Measurements from ENCODE around the gene PAX7. TPM values are rescaled to one million over a fixed set of nuclear protein-coding genes. Genes with fewer than 3 reads are reported as not detected.

The PAX7 gene
- total RNA-seq, 1 donor from 2014 or later, result not detected

DNA sequence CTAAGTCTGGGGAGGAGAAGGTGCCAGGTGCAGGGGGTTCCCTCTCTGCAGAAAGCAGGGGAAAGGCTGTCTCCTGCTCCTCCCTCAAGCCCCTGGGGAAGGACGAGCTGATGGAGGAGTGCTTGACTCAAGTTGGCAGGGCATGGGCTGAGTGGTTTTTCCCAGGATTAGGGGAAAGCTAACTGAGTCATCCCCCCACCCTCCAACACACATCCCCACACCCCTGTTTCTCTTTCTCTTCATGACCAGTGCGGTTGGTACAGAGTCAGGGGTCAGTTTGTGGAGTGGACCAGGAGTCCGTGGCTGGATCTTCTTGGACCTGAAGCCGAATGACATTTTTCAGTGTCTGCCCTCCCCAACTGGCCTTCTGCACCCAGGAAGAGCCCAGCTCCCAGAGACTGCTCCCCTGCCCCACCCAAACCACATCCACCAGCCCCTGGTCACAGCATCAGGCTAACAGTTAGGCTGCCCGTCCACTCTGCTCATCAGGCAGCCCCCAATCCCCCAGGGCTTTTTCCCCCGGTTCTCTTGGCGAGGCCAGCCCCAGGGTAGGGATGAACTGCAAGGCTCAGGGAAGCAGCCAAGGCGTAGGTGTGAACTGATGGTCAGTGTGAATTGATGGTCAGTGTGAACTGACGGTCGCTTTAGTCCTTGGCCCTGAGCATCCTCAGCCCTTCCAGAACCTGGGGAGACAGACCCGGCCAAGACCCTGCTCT lies 81.0 kb downstream of the PAX7 start:
- Histone ChIP-seq H3K27me3 (peaks cover 33% of the 10 kb centered on the region), H3K9me3 (no peaks in the 10 kb centered on the region), H3K4me3 (no peak overlapping the region), H3K27ac (no peak overlapping the region), H3K4me1 (no peaks in the 10 kb centered on the region), H3K36me3 (no peaks in the 10 kb centered on the region)
- TF ChIP-seq, protein P1, sequence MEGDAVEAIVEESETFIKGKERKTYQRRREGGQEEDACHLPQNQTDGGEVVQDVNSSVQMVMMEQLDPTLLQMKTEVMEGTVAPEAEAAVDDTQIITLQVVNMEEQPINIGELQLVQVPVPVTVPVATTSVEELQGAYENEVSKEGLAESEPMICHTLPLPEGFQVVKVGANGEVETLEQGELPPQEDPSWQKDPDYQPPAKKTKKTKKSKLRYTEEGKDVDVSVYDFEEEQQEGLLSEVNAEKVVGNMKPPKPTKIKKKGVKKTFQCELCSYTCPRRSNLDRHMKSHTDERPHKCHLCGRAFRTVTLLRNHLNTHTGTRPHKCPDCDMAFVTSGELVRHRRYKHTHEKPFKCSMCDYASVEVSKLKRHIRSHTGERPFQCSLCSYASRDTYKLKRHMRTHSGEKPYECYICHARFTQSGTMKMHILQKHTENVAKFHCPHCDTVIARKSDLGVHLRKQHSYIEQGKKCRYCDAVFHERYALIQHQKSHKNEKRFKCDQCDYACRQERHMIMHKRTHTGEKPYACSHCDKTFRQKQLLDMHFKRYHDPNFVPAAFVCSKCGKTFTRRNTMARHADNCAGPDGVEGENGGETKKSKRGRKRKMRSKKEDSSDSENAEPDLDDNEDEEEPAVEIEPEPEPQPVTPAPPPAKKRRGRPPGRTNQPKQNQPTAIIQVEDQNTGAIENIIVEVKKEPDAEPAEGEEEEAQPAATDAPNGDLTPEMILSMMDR (IDR thresholded peaks at IDR 0.05), result no peak
- ATAC-seq (no peak), DNase-seq (no peak)
- intact Hi-C loops (cut with DNase I), result no loop called here

DNA sequence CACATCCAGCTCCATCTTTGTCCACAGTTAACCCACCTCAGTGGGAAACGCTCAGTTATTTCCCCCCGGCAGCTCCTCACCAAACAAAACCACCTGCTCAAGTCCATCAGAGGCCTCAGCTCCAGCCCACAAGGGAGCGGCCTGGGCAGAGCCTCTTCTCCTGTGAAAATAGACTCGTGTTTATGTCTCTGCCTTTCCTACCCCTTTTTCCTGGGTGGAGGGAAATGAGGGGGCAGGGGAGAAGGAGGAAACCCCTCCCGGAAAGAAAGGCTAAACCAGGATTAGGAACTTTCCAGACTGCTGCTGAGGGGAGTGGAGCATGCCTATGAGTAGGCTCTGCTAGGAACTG lies 81.6 kb downstream of the PAX7 start:
- Histone ChIP-seq H3K9me3 (no peaks in the 10 kb centered on the region), H3K27ac (no peak overlapping the region), H3K4me3 (no peak overlapping the region), H3K36me3 (no peaks in the 10 kb centered on the region), H3K27me3 (peaks cover 37% of the 10 kb centered on the region), H3K4me1 (no peaks in the 10 kb centered on the region)
- ATAC-seq (no peak), DNase-seq (no peak)
- TF ChIP-seq, protein P1 (IDR thresholded peaks at IDR 0.05), result no peak
- intact Hi-C loops (cut with DNase I), result no loop called here

DNA sequence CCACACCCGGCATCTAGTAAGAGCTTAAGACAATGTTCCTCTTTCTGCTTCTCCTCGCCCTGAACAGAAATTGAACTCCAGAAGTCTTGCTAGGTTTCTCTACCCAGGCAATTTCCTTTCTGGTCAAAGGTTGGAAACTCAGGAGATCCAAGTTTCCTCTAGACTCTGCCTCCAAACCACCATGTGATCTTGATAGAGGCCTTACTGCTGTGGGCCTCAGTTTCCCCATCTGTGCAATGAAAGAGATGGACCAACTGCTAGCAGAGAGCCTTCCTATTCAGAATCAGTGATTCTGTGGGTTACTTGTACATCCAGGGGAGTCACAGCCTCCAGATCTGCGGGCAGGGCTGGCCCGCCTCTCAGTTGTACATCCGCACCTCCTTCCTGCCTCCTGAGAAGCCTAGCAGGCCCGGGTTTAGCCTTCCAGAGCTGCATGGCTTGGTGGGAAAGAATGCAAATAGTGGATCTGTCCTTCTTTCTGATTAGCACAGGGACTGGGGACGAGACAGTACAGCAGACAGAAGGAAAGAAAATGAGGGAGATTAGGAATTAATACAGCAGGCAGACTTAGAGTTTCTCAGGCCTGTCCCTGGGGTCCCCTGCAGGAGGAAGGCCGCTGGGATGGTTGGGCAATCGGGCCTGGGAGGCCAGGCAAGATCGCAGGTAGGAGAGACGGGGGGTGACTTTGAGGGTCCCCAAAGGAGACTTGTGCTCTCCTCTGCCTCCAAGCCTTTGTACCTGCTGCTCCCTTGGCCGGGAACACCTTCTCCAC lies 83.9 kb downstream of the PAX7 start:
- no peak for DNase-seq
- intact Hi-C loops (cut with DNase I), result no loop called here
- H3K4me1 ChIP-seq, result no peaks in the 10 kb centered on the region
- ATAC-seq, result no peak
- no peaks in the 10 kb centered on the region for H3K9me3 ChIP-seq
- TF ChIP-seq, protein P1 (IDR thresholded peaks at IDR 0.05), result no peak
- no peak overlapping the region for H3K27ac ChIP-seq
- no peaks in the 10 kb centered on the region for H3K36me3 ChIP-seq
- no peak overlapping the region for H3K4me3 ChIP-seq
- peaks cover 61% of the 10 kb centered on the region for H3K27me3 ChIP-seq

DNA sequence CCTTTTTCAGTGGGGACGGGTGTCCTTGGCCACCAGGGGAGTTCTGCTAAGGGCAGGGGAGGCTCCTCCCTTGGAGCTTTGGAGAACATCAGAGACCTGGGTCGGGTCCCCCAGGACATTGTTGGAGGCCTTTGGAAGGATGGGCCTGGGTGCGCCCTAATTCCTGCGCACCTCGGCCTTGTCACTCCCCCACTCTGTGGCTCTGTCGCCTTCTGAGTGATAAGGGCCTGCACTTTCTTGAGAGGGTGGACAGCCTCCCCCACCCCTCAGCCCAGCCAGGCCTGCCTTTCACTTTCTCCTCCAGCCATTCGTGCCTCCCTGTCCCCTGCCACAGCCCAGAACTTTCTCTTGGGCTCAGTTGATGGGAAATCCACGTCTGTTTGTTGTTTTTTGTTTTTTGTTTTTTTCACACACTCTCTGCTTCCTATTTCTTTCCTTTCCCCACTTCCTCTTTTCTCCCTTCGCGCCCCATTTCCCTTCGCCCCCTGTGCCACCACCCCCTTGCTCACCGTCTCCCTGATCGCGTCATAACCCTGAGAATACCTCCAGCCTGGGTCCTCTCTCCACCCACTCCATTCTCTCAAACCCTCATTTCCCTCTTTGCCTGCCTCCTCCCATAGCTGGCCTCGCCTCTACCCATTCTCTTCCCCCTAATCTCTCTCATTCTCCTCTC lies 85.6 kb downstream of the PAX7 start:
- ATAC-seq (no peak), DNase-seq (no peak)
- TF ChIP-seq, protein P1 (IDR thresholded peaks at IDR 0.05), result no peak
- H3K4me3 ChIP-seq, result no peak overlapping the region
- H3K36me3 ChIP-seq, result no peaks in the 10 kb centered on the region
- no peaks in the 10 kb centered on the region for H3K4me1 ChIP-seq
- no peaks in the 10 kb centered on the region for H3K9me3 ChIP-seq
- intact Hi-C loops (cut with DNase I), result no loop called here
- H3K27ac ChIP-seq, result no peak overlapping the region
- peaks cover 69% of the 10 kb centered on the region for H3K27me3 ChIP-seq

DNA sequence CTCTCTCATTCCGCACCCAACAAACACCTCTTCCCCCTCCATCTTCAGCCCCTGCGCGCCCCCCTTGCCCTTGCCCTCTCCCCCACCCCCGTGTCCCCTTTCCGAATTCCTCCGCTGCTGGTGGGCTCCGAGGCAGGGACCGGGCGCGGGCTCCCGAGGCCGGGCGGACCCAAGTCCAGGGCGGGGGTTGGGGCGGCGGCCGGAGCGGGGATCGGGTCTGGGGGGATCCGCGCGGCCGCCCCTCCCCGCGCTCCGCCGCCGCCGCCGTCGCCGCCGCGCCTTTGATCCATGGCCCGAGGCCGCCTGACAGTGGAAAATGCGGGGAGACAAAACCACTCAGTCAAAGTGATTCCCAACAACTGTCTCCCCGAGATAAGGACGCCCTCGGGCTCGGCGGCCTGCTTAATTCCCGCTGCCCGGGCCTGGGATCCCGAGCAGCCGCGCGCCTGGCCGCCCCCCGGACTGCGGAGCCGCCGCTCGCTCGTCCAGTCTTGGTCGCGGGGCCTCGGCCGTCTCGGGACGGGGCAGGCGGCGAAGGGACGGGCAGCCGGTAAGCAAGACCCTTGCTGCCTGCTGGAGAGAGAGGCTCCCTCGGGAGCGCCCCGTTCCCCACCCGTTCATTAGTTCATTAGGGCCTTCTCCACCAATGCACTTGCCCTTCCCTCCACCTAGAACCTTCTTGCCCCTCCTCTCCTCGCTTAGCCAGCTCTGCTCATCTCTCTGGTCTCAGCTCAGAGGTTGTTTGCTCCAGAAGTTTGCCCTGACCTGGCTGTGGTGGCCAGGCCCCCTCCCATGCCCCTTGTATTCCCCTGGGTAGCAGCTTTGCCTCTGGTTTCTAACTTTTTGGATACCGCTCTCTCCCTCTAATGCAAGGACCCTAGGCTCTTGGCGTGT lies 86.4 kb downstream of the PAX7 start:
- ATAC-seq (no peak), DNase-seq (no peak)
- no peaks in the 10 kb centered on the region for H3K36me3 ChIP-seq
- H3K4me1 ChIP-seq, result no peaks in the 10 kb centered on the region
- H3K27me3 ChIP-seq, result peaks cover 76% of the 10 kb centered on the region
- intact Hi-C loops (cut with DNase I), result no loop called here
- H3K4me3 ChIP-seq, result no peak overlapping the region
- H3K9me3 ChIP-seq, result no peaks in the 10 kb centered on the region
- H3K27ac ChIP-seq, result no peak overlapping the region
- TF ChIP-seq, protein P1 (IDR thresholded peaks at IDR 0.05), result no peak
